GM18502 (cell line): ENCODE data around the gene NEK3.
"Not testable (repeated sequence)": the region's sequence is repeated elsewhere in the genome, so short reads cannot be mapped to it uniquely, and the experiment has no call there.

Experiments
- ATAC-seq: cut with Tn5 transposase; IDR thresholded peaks from one replicate; pipeline ENCODE4 v1.9.1; 2021; ENCODE audit warnings: mild to moderate bottlenecking; ENCODE audit not compliant: unreplicated experiment, poor library complexity

NEK3 gene

GRCh38 chr13:52127783-52128702 lies 31.4 kb downstream of the NEK3 start:
- ATAC-seq: peak; percentile 5

DNA sequence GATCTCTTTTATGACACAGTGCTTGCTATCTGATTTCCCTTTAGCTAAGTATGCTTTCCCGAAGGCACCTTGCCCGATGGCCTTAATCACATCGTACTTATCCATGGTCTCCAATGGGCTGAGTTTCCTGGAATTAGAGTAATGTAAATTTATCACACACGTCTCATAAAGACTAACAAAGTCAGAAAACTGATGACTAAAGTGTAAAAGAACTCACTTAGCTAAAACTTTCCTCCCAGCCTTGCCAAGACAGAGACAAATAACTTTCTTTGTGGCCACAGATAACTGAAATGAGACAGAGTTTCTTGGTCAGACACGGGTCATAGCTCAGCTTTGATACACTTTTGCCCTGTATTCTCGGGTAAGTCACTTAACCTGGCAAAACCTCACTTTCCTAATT lies 32.0 kb downstream of the NEK3 start:
- ATAC-seq: no peak

- no peak for ATAC-seq
These were observed 33.9 kb downstream of the NEK3 start for GRCh38 chr13:52125547-52125946.

GRCh38 chr13:52118595-52118994 lies 40.8 kb downstream of the NEK3 start:
- ATAC-seq: no peak

GRCh38 chr13:52118095-52118494 lies 41.3 kb downstream of the NEK3 start:
- no peak for ATAC-seq

- no peak for ATAC-seq
These were observed 46.8 kb downstream of the NEK3 start for GRCh38 chr13:52112591-52112990.

- ATAC-seq: no peak
These were observed 50.2 kb downstream of the NEK3 start for GRCh38 chr13:52109116-52109670.

DNA sequence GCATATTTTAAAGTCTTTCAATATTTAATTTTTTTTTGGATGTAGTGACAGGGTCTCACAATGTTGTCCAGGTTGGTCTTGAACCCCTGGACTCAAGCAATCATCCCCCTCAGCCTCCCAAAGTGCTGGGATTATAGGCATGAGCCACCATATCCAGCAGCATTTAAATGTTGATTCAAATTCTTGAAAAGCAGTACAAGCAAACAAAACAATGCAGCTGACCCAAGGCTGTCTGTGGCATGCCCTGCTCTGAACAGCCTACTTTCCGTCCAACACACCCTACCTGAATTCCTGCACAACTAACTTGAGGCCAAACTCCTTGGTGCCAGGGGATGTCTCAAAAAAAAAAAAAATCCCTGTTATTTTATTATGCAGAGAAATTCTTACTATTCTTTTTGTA lies 53.6 kb downstream of the NEK3 start:
- no peak for ATAC-seq

DNA sequence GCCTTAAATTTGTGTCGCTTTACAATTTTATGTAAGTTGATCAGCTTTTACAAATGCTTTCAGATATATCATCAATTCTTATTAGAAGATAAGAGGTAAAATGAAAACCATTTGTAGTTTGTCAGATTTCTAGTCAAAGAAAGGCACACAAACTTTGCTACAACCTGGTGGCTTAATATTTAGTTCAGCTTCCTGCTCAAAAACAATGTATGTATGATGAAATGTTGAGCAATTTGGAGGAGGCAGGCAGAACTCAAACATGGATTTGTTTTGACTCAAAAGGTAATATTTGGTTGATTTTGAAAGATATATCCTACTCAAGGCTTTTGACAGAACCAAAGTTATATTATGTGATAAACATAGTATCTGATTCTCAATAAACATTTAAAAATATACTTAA lies 54.8 kb downstream of the NEK3 start:
- ATAC-seq: no peak

- no peak for ATAC-seq
These were observed 56.0 kb downstream of the NEK3 start for GRCh38 chr13:52103386-52103785.

GRCh38 chr13:52102423-52102822 lies 57.0 kb downstream of the NEK3 start:
- ATAC-seq: not testable (repeated sequence)

- no peak for ATAC-seq
These were observed 62.2 kb downstream of the NEK3 start for GRCh38 chr13:52097197-52097596.

DNA sequence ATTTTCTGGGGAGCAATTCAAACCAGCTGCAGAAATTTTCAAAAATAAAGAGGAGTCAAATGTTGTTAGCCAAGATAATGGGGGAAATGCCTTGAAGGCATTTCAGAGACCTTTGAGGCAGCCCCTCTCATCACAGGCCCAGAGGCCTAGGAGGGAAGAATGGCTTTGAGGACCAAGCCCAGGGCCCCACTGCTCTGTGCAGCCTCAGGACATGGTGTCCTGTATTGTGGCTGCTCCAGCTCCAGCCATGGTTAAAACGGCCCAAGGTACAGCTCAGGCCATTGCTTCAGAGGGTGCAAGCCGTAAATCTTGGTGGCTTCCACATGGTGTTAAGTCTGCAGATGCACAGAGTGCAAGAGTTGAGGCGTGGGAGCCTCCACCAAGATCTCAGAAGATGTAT lies 62.6 kb downstream of the NEK3 start:
- no peak for ATAC-seq

DNA sequence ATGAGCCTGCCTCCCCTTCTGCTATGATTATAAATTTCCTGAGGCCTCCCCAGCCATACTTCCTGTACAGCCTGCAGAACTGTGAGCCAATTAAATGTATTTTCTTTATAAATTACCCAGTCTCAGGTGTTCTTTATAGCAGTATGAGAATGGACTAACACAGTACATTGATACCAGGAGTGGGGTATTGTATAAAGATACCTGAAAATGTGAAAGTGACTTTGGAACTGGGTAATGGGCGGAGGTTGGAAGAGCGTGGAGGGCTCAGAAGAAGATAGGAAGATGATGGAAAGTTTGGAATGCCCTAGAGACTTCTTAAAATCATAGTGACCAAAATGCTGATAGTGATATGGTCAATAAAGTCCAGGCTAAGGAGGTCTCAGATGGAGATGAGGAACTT lies 63.3 kb downstream of the NEK3 start:
- ATAC-seq: no peak

DNA sequence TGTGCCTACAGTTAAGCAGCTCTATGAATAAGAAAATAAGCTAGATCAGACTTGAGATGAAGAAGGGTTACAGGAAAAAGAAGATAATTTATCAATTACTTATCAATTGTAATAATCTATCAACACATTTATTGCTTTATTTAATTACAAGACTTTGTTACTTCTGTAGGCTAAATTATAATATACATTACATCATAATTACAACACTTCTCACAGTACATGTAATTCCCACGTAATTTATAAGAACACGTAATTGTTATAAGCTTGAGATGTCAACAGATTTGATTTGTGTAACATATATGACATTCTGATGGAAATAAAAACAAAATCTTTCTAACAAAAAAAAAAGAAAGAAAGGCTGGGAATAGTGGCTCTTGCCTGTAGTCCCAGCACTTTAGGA lies 67.3 kb downstream of the NEK3 start:
- ATAC-seq: no peak

DNA sequence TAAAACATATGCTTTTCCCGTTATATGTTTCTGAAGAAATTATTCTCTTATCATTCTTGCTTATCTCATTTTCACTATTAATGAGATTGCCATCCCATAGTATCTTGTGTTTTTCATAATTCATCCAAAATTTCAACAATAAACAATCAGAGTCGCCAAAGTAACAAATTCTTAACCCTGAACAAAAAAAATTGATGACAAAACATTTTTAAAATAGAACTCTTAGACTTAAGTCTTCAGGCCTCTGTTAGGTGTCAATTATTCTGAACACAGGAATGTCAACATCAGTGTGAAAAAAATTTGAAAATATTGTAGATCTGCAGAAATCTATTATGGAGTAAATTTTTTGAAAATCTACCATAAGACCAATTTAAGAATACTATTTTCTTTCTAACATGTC lies 67.9 kb downstream of the NEK3 start:
- no peak for ATAC-seq

- ATAC-seq: no peak
These were observed 74.0 kb downstream of the NEK3 start for GRCh38 chr13:52085421-52085820.

- not testable (repeated sequence) for ATAC-seq
These were observed 74.4 kb downstream of the NEK3 start for GRCh38 chr13:52084981-52085380.
